IMR-90 (cell line): Measurements from ENCODE around the gene HSPB1. TPM values are rescaled to one million over a fixed set of nuclear protein-coding genes. Genes with fewer than 3 reads are reported as not detected.

Experiments used
- ATAC-seq: fragments of 200-7000 bp; cut with Tn5 transposase; 2 replicates; pipeline ENCODE4 v1.9.1; 2020; ENCODE audit warnings: low read depth, mild to moderate bottlenecking, moderate library complexity
- BruUV-seq: library from RNA; stranded (reverse); fragments of 400-500 nt; replicated peaks from 2 replicates; lab custom pipeline; 2021; lab: Mats Ljungman, UMichigan
- CTCF ChIA-PET: fragments of 300-600 bp; formaldehyde crosslinking; extraction: SDS; loops from one replicate; lab custom pipeline; 2021; ENCODE audit warnings: antibody characterized with exemption; lab: Yijun Ruan, JAX
- POLR2A ChIA-PET: fragments of 300-600 bp; sonication (Branson Sonifier 250); formaldehyde crosslinking; loops from one replicate; lab custom pipeline; 2022; ENCODE audit warnings: antibody characterized with exemption; ENCODE audit not compliant: unreplicated experiment; lab: Charles Lee
- DNase-seq: peaks from one replicate; pipeline ENCODE4 v3.0.0; 2013
- H2AFZ ChIP-seq: replicated peaks from 2 replicates; pipeline ENCODE3; 2013; ENCODE audit warnings: low read length, mild to moderate bottlenecking; ENCODE audit not compliant: poor library complexity
- H2AK5ac ChIP-seq: 2 replicates; pipeline ENCODE4 v1.6.1; 2013; ENCODE audit warnings: low read depth, low read length, inconsistent platforms
- H2AK9ac ChIP-seq: replicated peaks from 2 replicates; pipeline ENCODE3; 2013; ENCODE audit warnings: mild to moderate bottlenecking, low read depth, low read length, moderate library complexity; ENCODE audit not compliant: poor library complexity
- H2BK120ac ChIP-seq: 2 replicates; pipeline ENCODE4 v1.6.1; 2013; ENCODE audit warnings: low read depth, low read length, inconsistent platforms
- H2BK15ac ChIP-seq: 3 replicates; pipeline ENCODE4 v1.6.1; 2013; ENCODE audit warnings: low read depth, low read length, inconsistent platforms
- H2BK20ac ChIP-seq: 2 replicates; pipeline ENCODE4 v1.6.1; 2013; ENCODE audit warnings: low read depth, mild to moderate bottlenecking, inconsistent platforms, low read length, moderate library complexity
- H2BK5ac ChIP-seq: 2 replicates; pipeline ENCODE4 v1.6.1; 2013; ENCODE audit warnings: mild to moderate bottlenecking, low read depth, low read length, inconsistent platforms; ENCODE audit not compliant: poor library complexity, severe bottlenecking
- H3K14ac ChIP-seq: replicated peaks from 2 replicates; pipeline ENCODE4 v1.6.1; 2013; ENCODE audit warnings: low read depth, low read length, inconsistent platforms
- H3K18ac ChIP-seq: 2 replicates; pipeline ENCODE4 v1.6.1; 2013; ENCODE audit warnings: low read depth, low read length, control low read depth
- H3K23ac ChIP-seq: 2 replicates; pipeline ENCODE4 v1.6.1; 2013; ENCODE audit warnings: low read depth, low read length, inconsistent platforms
- H3K27ac ChIP-seq: 2 replicates; pipeline ENCODE4 v1.5.1; 2013; ENCODE audit warnings: mild to moderate bottlenecking, control low read depth, low read length; ENCODE audit not compliant: insufficient read depth
- H3K27me3 ChIP-seq: 2 replicates; pipeline ENCODE4 v1.6.1; 2013; ENCODE audit warnings: low read length; ENCODE audit not compliant: control insufficient read depth, insufficient read depth
- H3K36me3 ChIP-seq: 2 replicates; pipeline ENCODE4 v1.6.1; 2013; ENCODE audit warnings: low read length, mixed read lengths; ENCODE audit not compliant: control insufficient read depth, insufficient read depth
- H3K4ac ChIP-seq: 2 replicates; pipeline ENCODE4 v1.6.1; 2013; ENCODE audit warnings: low read depth, low read length, inconsistent platforms
- H3K4me1 ChIP-seq: 2 replicates; pipeline ENCODE4 v1.6.1; 2013; ENCODE audit warnings: low read length, mixed read lengths; ENCODE audit not compliant: control insufficient read depth, insufficient read depth
- H3K4me2 ChIP-seq: 2 replicates; pipeline ENCODE4 v1.6.1; 2013; ENCODE audit warnings: low read depth, mild to moderate bottlenecking, control low read depth, low read length, moderate library complexity
- H3K4me3 ChIP-seq: 2 replicates; pipeline ENCODE4 v1.5.1; 2013; ENCODE audit warnings: low read depth, mild to moderate bottlenecking, control low read depth, low read length, moderate library complexity; ENCODE audit not compliant: insufficient read depth
- H3K56ac ChIP-seq: 2 replicates; pipeline ENCODE4 v1.6.1; 2013; ENCODE audit warnings: low read length, inconsistent platforms; ENCODE audit not compliant: insufficient read depth; ENCODE audit errors: extremely low read depth
- H3K79me1 ChIP-seq, 2 experiments: 2 replicates each; pipeline ENCODE4 v1.6.1; 2013; ENCODE audit warnings: low read length in 2 of 2, inconsistent platforms in 1 of 2, low read depth in 1 of 2
- H3K9ac ChIP-seq: 2 replicates; pipeline ENCODE4 v1.6.1; 2013; ENCODE audit warnings: low read depth, low read length, control low read depth
- H3K9me1 ChIP-seq: 2 replicates; pipeline ENCODE4 v1.6.1; 2013; ENCODE audit warnings: low read length, inconsistent platforms; ENCODE audit not compliant: insufficient read depth
- H3K9me3 ChIP-seq: 2 replicates; pipeline ENCODE4 v1.6.1; 2013; ENCODE audit warnings: low read length; ENCODE audit not compliant: control insufficient read depth, insufficient read depth
- H4K20me1 ChIP-seq: 2 replicates; pipeline ENCODE4 v1.6.1; 2013; ENCODE audit warnings: low read length, inconsistent platforms; ENCODE audit not compliant: insufficient read depth
- H4K5ac ChIP-seq: 2 replicates; pipeline ENCODE4 v1.6.1; 2013; ENCODE audit warnings: mild to moderate bottlenecking, low read depth, low read length, control low read depth
- H4K8ac ChIP-seq, 2 experiments: 2 replicates each; pipeline ENCODE4 v1.6.1; 2013; ENCODE audit warnings: low read depth in 2 of 2, low read length in 2 of 2, control low read depth in 1 of 2, inconsistent platforms in 1 of 2
- H4K91ac ChIP-seq: 2 replicates; pipeline ENCODE4 v1.6.1; 2013; ENCODE audit warnings: low read depth, low read length, inconsistent platforms; ENCODE audit not compliant: insufficient read depth
- BHLHE40 ChIP-seq: fragments of 150-350 bp; IDR thresholded peaks from 2 replicates; pipeline ENCODE4 v1.6.1; 2016; ENCODE audit warnings: mild to moderate bottlenecking, low read depth, low read length
- CHD1 ChIP-seq: IDR thresholded peaks from 2 replicates; pipeline ENCODE4 v1.6.1; 2012; ENCODE audit warnings: low read depth, low read length, improper control_type of control experiment
- FOS ChIP-seq: fragments of 150-350 bp; IDR thresholded peaks from 2 replicates; pipeline ENCODE4 v1.6.1; 2016; ENCODE audit warnings: low read depth, low read length
- MAZ ChIP-seq: IDR thresholded peaks from 2 replicates; pipeline ENCODE4 v1.6.1; 2012; ENCODE audit warnings: low read depth, mild to moderate bottlenecking, low read length, improper control_type of control experiment, moderate library complexity, borderline replicate concordance
- POLR2A ChIP-seq: IDR thresholded peaks from 2 replicates; pipeline ENCODE4 v1.6.1; 2012; ENCODE audit warnings: mild to moderate bottlenecking, low read depth, low read length
- RAD21 ChIP-seq: IDR thresholded peaks from 2 replicates; pipeline ENCODE4 v1.6.1; 2012; ENCODE audit warnings: low read length, improper control_type of control experiment
- RCOR1 ChIP-seq: IDR thresholded peaks from 2 replicates; pipeline ENCODE4 v1.6.1; 2012; ENCODE audit warnings: mild to moderate bottlenecking, low read length, improper control_type of control experiment; ENCODE audit not compliant: insufficient replicate concordance
- RFX5 ChIP-seq: IDR thresholded peaks from 2 replicates; pipeline ENCODE4 v1.8.0; 2012; ENCODE audit warnings: low read depth, mild to moderate bottlenecking, low read length, moderate library complexity
- SMC3 ChIP-seq: fragments of 150-350 bp; IDR thresholded peaks from 2 replicates; pipeline ENCODE4 v1.6.1; 2016; ENCODE audit warnings: low read depth, mild to moderate bottlenecking, antibody characterized with exemption, low read length, moderate library complexity
- USF2 ChIP-seq: fragments of 150-350 bp; IDR thresholded peaks from 2 replicates; pipeline ENCODE4 v1.6.1; 2017; ENCODE audit warnings: mild to moderate bottlenecking, antibody characterized with exemption, low read length, low read depth
- WGBS, 2 experiments: methylation state at CpG; one replicate each; pipeline versions ENCODE4 v1.1.5 to v1.1.7; 2013; ENCODE audit warnings: missing lambda C conversion rate in 2 of 2; ENCODE audit not compliant: insufficient read length in 1 of 2; ENCODE audit errors: extremely low coverage in 2 of 2; 5-methylcytosine and 5-hydroxymethylcytosine counted together
- dilution Hi-C: fragments of 300-500 bp; cut with HindIII; formaldehyde crosslinking; loops from one replicate; pipeline ENCODE4 v1.14.3; 2018; ENCODE audit warnings: low sequenced_read_pairs; ENCODE audit not compliant: unreplicated experiment
- in situ Hi-C: fragments of 300-500 bp; cut with MboI; formaldehyde crosslinking; loops from 3 replicates; pipeline ENCODE4 v1.14.3; 2019; ENCODE audit warnings: low sequenced_read_pairs, inconsistent platforms, mixed read lengths
- intact Hi-C: fragments of 100-400 bp; cut with micrococcal nuclease; formaldehyde crosslinking; loops from 2 replicates; pipeline ENCODE4 v1.10.0; 2022
- polyA plus RNA-seq, 3 experiments: library from polyadenylated mRNA; depleted of rRNA; stranded (reverse); fragments of >200 nt; gene quantifications; 2 replicates each; pipeline ENCODE4 v1.2.3, GENCODE V29; 2012; ENCODE audit warnings: low replicate concordance in 1 of 3
- total RNA-seq: library from RNA; depleted of rRNA; stranded (reverse); fragments of >200 nt; gene quantifications from 2 replicates; pipeline ENCODE4 v1.2.3, GENCODE V29; 2012
- TF ChIP-seq, protein P1 (sequence below): fragments of 150-350 bp; IDR thresholded peaks from 2 replicates; pipeline ENCODE4 v1.6.1; 2016; ENCODE audit warnings: low read depth, mild to moderate bottlenecking, low read length, moderate library complexity, borderline replicate concordance
- TF ChIP-seq, protein P2 (sequence below): conservative IDR thresholded peaks from 2 replicates; pipeline ENCODE4 v1.5.1; 2012; ENCODE audit warnings: mild to moderate bottlenecking, low read depth, low read length, improper control_type of control experiment

The HSPB1 gene
- total and polyA plus RNA-seq, 2 of the 4 experiments (the other 2 are of a cell fraction) = 33.2 to 1,363 TPM

- Histone ChIP-seq H3K14ac (peak overlapping the region; percentile 84), H3K18ac (peak overlapping the region; percentile 48), H3K27ac (peak overlapping the region; percentile 87), H3K9me1 (peaks cover 14% of the 10 kb centered on the region), H2BK20ac (no peak overlapping the region), H4K20me1 (peaks cover 23% of the 10 kb centered on the region), H2BK120ac (peak overlapping the region; percentile 33; the same call in 1 of the 2 replicates), H3K23ac (peak overlapping the region; percentile 74), H2AK5ac (peak overlapping the region; percentile 78), H3K4ac (peak overlapping the region; percentile 84), H3K4me2 (peak overlapping the region; percentile 56), H3K4me3 (peak overlapping the region; percentile 62), H3K9me3 (no peaks in the 10 kb centered on the region), H2AFZ (peak overlapping the region; percentile 91), H3K9ac (peak overlapping the region; percentile 69), H2BK5ac (peak overlapping the region; percentile 83), H4K8ac (peak overlapping the region; percentile 9 to 57; a peak in 3 of 4 replicates), H2BK15ac (0 out of 3 replicates have a peak overlapping the region, but pooled peaks have one; percentile 4), H3K56ac (peak overlapping the region; percentile 50; the same call in 1 of the 2 replicates), H2AK9ac (peak overlapping the region; percentile 98), H3K36me3 (peaks cover 5% of the 10 kb centered on the region; the same call in 1 of the 2 replicates), H4K5ac (peak overlapping the region; percentile 36), H4K91ac (peak overlapping the region; percentile 58), H3K79me1 (peaks cover 18 to 51% of the 10 kb centered on the region in 2 experiments), H3K4me1 (peaks cover 13% of the 10 kb centered on the region), H3K27me3 (no peaks in the 10 kb centered on the region)
- CTCF ChIA-PET = interaction anchor here (0.5 to 1.0 kb wide), 2 partner anchors 140 to 249 kb away, joined by 3 to 5 read pairs; no protein-coding TSS in a partner anchor
- dilution Hi-C loops = no loop called here
- intact Hi-C loops = loop anchor here (5.0 kb wide), 1 partner anchor 39 kb away; the partner anchor contains the start of gene YWHAG
- POLR2A ChIA-PET = interaction anchor here (0.6 kb wide), 1 partner anchor 46 kb away, joined by 10 read pairs; no protein-coding TSS in a partner anchor
- 14% methylated on average over 7 of the region's 25 CpGs; no CpG with 5 or more reads in 1 of the 2 experiments for WGBS, 2 experiments
- in situ Hi-C loops = no loop called here
- no TSS peak for BruUV-seq
- DNase-seq (peak; percentile 89), ATAC-seq (peak; percentile 53)
- TF ChIP-seq POLR2A (no peak; the same call in 1 of the 2 replicates), USF2 (0 out of 2 replicates have a peak, but pooled peaks have one; percentile 31), RFX5 (no peak; the same call in 1 of the 2 replicates), BHLHE40 (0 out of 2 replicates have a peak, but pooled peaks have one; percentile 4), CHD1 (no peak), MAZ (peak; percentile 70; the same call in 1 of the 2 replicates), RAD21 (peak; percentile 30), FOS (no peak), RCOR1 (no peak), SMC3 (peak; percentile 23)
- TF ChIP-seq, protein P1, sequence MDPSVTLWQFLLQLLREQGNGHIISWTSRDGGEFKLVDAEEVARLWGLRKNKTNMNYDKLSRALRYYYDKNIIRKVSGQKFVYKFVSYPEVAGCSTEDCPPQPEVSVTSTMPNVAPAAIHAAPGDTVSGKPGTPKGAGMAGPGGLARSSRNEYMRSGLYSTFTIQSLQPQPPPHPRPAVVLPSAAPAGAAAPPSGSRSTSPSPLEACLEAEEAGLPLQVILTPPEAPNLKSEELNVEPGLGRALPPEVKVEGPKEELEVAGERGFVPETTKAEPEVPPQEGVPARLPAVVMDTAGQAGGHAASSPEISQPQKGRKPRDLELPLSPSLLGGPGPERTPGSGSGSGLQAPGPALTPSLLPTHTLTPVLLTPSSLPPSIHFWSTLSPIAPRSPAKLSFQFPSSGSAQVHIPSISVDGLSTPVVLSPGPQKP = no peak
- TF ChIP-seq, protein P2, sequence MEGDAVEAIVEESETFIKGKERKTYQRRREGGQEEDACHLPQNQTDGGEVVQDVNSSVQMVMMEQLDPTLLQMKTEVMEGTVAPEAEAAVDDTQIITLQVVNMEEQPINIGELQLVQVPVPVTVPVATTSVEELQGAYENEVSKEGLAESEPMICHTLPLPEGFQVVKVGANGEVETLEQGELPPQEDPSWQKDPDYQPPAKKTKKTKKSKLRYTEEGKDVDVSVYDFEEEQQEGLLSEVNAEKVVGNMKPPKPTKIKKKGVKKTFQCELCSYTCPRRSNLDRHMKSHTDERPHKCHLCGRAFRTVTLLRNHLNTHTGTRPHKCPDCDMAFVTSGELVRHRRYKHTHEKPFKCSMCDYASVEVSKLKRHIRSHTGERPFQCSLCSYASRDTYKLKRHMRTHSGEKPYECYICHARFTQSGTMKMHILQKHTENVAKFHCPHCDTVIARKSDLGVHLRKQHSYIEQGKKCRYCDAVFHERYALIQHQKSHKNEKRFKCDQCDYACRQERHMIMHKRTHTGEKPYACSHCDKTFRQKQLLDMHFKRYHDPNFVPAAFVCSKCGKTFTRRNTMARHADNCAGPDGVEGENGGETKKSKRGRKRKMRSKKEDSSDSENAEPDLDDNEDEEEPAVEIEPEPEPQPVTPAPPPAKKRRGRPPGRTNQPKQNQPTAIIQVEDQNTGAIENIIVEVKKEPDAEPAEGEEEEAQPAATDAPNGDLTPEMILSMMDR = peak; percentile 42
These were observed 16.2 kb downstream of the HSPB1 start for GRCh38 chr7:76318488-76319353.
